Fibroblast of pulmonary artery (primary cell): ENCODE measurements around the gene UBALD2.

ENCODE experiments used
- DNase-seq: peaks from one replicate; pipeline ENCODE4 v3.0.0-alpha.2; 2010; ENCODE audit warnings: low read depth
- H3K4me3 ChIP-seq: replicated peaks from 2 replicates; pipeline ENCODE4 v1.5.1; 2011; ENCODE audit warnings: low read depth, mild to moderate bottlenecking, control low read depth, low read length, moderate library complexity
- CTCF ChIP-seq: IDR thresholded peaks from 2 replicates; pipeline ENCODE4 v1.5.1; 2011; ENCODE audit warnings: mild to moderate bottlenecking, control low read depth, low read length, inconsistent platforms; ENCODE audit errors: missing control alignments

The UBALD2 gene

DNA sequence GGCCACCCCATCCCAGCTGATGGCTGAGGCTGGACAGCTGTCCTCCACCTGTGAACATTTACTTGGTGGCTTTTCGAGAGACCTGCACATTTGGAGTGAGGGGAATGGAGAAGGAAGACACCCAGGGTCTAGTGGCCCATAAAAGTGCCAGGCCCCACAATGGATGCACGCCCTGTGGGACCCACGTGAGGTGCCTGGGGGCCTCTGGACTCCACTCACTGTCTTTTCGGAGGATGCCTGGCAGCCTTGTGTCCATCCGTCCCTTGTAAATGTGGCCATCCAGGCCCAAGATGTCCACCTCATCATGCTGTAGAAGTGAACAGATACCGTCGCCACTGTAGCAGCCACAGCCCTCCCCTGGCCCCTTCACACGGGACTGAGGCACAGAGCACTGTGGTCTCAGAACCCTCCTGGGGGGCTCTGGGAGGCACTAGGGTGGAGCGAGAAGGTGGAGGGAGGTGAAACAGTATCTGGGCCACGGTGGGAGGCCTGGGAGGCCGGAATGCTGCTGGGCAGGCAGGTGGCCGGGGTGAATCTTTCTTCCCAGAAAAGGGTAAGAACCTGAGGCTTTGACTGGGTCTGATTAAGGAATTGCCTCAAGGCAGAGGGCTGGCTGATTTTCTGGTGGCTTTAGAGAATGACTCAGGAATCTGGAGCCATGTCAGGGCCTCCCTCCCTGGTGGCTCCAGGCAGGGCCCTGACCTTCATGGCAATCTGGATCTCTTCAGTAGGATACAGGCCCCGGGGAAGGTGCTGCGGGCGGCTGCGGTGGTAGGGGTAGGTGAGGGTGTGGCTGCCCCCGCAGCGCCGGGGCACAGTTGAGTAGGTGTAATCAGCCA lies 11.5 kb downstream of the UBALD2 start:
- no peak for DNase-seq
- no peak for TF ChIP-seq CTCF
- no peak overlapping the region for H3K4me3 ChIP-seq

DNA sequence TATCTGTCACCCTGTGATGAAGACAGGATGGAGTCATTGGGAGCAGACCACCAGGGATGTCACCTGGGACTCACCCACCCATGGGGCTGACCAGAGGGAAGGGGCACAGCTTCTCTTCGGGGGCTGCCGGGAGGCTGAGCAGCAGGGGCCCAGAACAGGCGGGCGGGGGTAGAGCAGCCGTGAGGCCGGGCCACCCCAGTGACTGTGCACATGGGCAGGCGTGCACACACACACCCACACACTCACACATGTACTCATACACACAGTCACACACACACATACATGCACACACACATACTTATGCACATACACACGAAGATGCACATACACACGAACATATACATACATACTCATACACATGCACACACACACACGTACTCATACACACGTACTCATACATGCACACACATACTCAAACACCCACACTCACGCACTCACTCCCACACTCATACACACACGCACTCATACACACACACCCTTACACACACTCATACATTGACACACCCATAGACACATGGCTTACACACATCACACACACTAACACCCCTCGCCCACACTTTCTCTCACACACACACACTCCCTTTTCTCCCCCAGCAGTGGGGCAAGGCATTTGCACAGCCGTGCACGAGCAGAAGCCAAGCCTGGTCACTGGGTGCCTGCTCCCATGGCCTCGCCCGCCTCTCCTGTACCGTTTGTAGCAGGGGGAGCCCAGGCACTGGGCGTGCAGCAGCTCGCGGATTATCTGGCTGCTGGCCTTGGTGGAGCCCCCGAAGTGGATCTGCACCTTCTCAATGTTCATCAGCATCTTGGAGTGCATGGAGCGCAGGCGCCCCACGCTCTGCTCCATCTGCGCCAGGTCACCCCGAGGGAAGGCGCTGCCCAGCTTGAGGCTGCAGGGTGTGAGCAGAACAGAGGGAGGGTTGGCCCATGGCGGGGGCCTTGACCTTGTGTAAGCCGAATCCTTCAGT lies 12.4 kb downstream of the UBALD2 start:
- DNase-seq, result no peak
- TF ChIP-seq CTCF, result no peak
- H3K4me3 ChIP-seq, result no peak overlapping the region

DNA sequence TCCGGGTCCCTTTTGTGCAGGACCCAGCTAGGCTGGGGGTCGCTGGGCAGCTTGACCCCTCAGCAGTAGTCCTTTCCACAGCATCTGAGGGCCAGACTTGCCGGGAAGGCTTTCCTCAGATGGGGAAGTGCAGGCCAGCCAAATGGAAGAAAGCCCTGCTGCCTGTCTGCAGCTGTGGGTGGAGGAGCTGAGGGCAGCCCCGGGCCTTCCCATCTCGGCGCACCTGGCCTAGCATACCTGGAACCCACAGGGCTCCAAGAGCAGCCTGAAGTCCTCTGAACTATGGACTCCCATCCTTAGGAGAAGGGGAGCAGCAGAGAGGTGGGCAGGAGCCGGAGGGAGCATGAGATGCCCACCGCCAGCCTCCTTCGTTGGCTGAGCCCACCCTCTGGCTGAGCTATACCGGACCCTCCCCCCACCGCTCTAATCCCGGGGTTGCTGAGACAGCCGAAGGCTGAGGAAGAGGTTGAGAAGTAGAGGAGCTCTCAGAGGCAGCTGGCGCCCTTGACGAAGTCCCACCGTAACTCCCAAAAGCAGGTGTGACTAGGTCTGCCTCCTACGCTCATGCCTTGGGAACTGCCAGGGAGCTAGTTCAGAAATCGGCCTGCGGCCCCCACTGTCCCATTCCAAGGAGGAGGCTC lies 13.2 kb downstream of the UBALD2 start:
- H3K4me3 ChIP-seq, result no peak overlapping the region
- no peak for TF ChIP-seq CTCF
- DNase-seq, result no peak

DNA sequence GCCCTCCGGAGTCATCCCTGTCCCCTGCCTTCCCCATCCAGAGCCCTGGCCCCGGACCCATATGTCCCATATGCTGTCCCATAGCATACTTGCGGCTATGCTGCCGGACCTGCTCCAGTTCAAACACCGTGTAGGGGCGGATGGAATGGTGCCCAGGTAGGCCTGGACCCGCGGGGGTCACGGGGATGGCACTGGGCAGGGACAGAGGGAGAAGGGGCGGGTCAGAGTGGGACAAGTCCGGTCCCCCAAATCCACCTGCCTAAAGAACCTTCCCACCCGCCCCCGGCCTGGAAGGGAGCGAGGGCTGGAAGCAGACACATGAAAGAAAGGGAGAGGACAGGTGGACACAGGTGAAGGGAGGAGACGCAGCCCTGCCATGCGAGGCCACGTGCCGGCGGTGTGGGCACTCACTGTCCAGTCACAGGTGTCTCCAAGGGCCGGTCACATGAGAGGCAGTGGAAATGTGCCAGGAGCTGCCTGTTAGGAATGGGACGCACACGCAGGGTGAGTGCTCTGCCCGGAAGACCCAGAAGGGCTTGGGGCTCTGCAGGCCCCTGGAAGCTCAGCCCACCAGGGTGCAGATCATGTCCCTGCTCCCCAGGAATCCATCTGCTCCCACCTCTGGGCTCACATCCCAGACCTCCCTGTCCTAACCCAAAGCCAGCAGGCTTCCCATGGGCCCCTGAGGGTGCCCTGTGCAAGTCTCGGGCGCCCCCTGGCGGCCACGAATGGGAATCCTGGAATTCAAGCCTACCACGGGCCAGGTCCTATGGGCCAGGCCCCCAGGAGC lies 14.0 kb downstream of the UBALD2 start:
- H3K4me3 ChIP-seq, result no peak overlapping the region
- TF ChIP-seq CTCF, result peak; percentile 91
- peak; percentile 77 for DNase-seq

DNA sequence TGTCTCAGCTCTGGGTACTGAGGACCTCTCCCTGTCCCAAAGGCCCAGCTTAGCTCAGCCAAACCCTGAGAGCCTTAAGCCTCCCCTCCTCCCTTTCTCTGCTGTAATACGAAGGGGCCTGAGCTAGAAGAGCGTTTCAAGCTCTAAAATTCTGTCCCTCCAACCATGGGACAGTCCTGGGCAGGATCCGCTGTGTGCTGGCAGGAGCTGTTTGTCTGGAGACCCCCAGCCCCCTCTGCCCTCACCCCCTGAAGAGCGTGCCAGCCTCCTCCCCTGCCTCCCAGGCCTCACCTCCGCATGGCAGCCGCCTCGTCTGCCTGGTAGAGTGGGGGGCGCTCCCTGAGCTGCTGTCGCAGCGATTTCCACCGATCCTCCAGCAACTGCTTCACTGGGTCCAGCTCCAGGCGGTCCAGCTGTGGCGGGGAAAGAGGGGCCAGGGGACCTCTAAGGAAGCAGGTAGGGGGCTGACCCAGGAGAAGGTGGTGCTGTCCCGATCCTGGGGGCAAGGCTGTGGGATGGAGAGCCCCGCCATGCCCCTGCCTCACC lies 14.7 kb downstream of the UBALD2 start:
- no peak for DNase-seq
- no peak overlapping the region for H3K4me3 ChIP-seq
- no peak for TF ChIP-seq CTCF

- no peak for TF ChIP-seq CTCF
- no peak for DNase-seq
- H3K4me3 ChIP-seq, result no peak overlapping the region
These were observed 15.5 kb downstream of the UBALD2 start for GRCh38 chr17:76280650-76281049.
